ENCODE results near the gene MSMO1.
"Not testable (repeated sequence)": the region's sequence is repeated elsewhere in the genome, so short reads cannot be mapped to it uniquely, and the experiment has no call there.

The MSMO1 gene

GRCh38 chr4:165325732-165326512 is 1.5 kb upstream of the MSMO1 start:
- no peak for DNase-seq

- DNase-seq = peak; percentile 3
Measured at GRCh38 chr4:165326831-165327210, 648 bp upstream of the MSMO1 start.

- DNase-seq = no peak
Measured at GRCh38 chr4:165328101-165328425, 594 bp downstream of the MSMO1 start.

GRCh38 chr4:165328708-165329107 is 1.2 kb downstream of the MSMO1 start:
- no peak for DNase-seq

- no peak for DNase-seq
Measured at GRCh38 chr4:165330071-165330470, 2.6 kb downstream of the MSMO1 start.

GRCh38 chr4:165330666-165331065 is 3.2 kb downstream of the MSMO1 start:
- no peak for DNase-seq

GRCh38 chr4:165331359-165331758 is 3.9 kb downstream of the MSMO1 start:
- DNase-seq = no peak

- DNase-seq = no peak
Measured at GRCh38 chr4:165331823-165332222, 4.4 kb downstream of the MSMO1 start.

- no peak for DNase-seq
Measured at GRCh38 chr4:165332502-165332901, 5.0 kb downstream of the MSMO1 start.

GRCh38 chr4:165335163-165335703 is 7.8 kb downstream of the MSMO1 start:
- no peak for DNase-seq

- DNase-seq = no peak
Measured at GRCh38 chr4:165336743-165337142, 9.3 kb downstream of the MSMO1 start.

GRCh38 chr4:165342340-165342739 is 14.9 kb downstream of the MSMO1 start:
- DNase-seq = not testable (repeated sequence)

- no peak for DNase-seq
Measured at GRCh38 chr4:165343353-165344191, 16.1 kb downstream of the MSMO1 start.

- DNase-seq = no peak
Measured at GRCh38 chr4:165345666-165346417, 18.4 kb downstream of the MSMO1 start.

- DNase-seq = no peak
Measured at GRCh38 chr4:165347647-165348569, 20.4 kb downstream of the MSMO1 start.

GRCh38 chr4:165351359-165352130 is 24.1 kb downstream of the MSMO1 start:
- DNase-seq = no peak

GRCh38 chr4:165355900-165356300 is 28.4 kb downstream of the MSMO1 start:
- DNase-seq = no peak

- no peak for DNase-seq
Measured at GRCh38 chr4:165359506-165359905, 32.0 kb downstream of the MSMO1 start.

GRCh38 chr4:165360041-165360695 is 32.7 kb downstream of the MSMO1 start:
- DNase-seq = no peak

GRCh38 chr4:165360985-165361670 is 33.7 kb downstream of the MSMO1 start:
- no peak for DNase-seq
